Activated CD4-positive, alpha-beta T cell treated with anti-CD3 and anti-CD28 coated beads for 36 hours (primary cell): ENCODE measurements around the gene TREH. TPM values are rescaled to one million over a fixed set of nuclear protein-coding genes. Genes with fewer than 3 reads are reported as not detected.
A peak's percentile ranks its signal among the peaks of the same experiment; 100 is the strongest.

ENCODE experiments used
- ATAC-seq: fragments of 200-7000 bp; cut with Tn5 transposase; one replicate; pipeline ENCODE4 v1.10.0; 2021; ENCODE audit warnings: mild to moderate bottlenecking, moderate library complexity
- CTCF ChIA-PET: fragments of 350-600 bp; sonication (Branson Sonifier 250); formaldehyde crosslinking; loops from one replicate; lab custom pipeline; 2021; ENCODE audit warnings: antibody characterized with exemption; lab: Charles Lee
- POLR2A ChIA-PET: fragments of 350-600 bp; sonication (Branson Sonifier 250); formaldehyde crosslinking; loops from one replicate; lab custom pipeline; 2021; ENCODE audit warnings: antibody characterized with exemption, inconsistent platforms; lab: Charles Lee
- DNase-seq: peaks from one replicate; pipeline ENCODE4 v3.0.0-alpha.2; 2020
- H3K27ac Mint-ChIP-seq: one replicate; pipeline ENCODE4 v1.8.0; 2021; ENCODE audit warnings: mixed read lengths
- H3K27me3 Mint-ChIP-seq: one replicate; pipeline ENCODE4 v1.8.0; 2021; ENCODE audit warnings: mixed read lengths
- H3K36me3 Mint-ChIP-seq: one replicate; pipeline ENCODE4 v1.8.0; 2021; ENCODE audit warnings: low read depth, mixed read lengths
- H3K4me1 Mint-ChIP-seq: one replicate; pipeline ENCODE4 v1.8.0; 2021; ENCODE audit warnings: mixed read lengths
- H3K4me3 Mint-ChIP-seq: one replicate; pipeline ENCODE4 v1.8.0; 2021; ENCODE audit warnings: mild to moderate bottlenecking, moderate library complexity, mixed read lengths
- H3K9me3 Mint-ChIP-seq: one replicate; pipeline ENCODE4 v1.8.0; 2021; ENCODE audit warnings: low read depth, mixed read lengths
- intact Hi-C, 2 experiments: fragments of 100-400 bp; cut with DNase I in 1 of 2; cut with micrococcal nuclease in 1 of 2; formaldehyde crosslinking; loops; one replicate each; pipeline versions ENCODE4 v1.14.2 to v1.15.1; 2022 to 2024; cut with DNase I, micrococcal nuclease
- total RNA-seq, 2 experiments: library from RNA; stranded (reverse); gene quantifications; one replicate each; pipeline ENCODE4 v1.2.3, GENCODE V29; 2021

Gene TREH
- total RNA-seq, 2 experiments from 2014 or later, result not detected

DNA sequence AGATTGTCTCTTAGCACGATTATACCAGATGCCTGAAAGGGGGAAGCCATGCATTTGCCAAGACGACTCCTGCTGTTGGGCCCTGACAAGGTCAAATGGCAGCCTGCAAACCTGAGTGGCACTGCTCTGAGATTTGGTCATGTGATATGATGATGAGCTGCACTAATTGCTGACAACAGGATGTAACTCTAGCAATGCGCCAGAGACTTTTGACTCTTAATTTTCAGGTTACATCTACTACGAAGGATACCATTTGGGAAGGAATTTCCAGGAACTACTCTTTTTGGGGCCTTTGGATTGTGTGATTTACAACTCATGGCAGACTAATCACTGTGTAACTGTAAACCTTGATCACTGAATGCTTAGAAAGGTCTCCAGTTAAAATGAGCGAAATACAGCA lies 13.1 kb downstream of the TREH start:
- ChIA-PET POLR2A (interaction anchor here (1.0 kb wide), 1 partner anchor 9 kb away, joined by 3 read pairs; no protein-coding TSS in a partner anchor), CTCF (interaction anchor here (0.6 to 2.2 kb wide), 4 partner anchors 10 to 835 kb away, joined by 3 to 10 read pairs (median 5); no protein-coding TSS in a partner anchor)
- ATAC-seq, result no peak
- intact Hi-C loops, result no loop called here
- peaks cover 5% of the 10 kb centered on the region for H3K4me1 Mint-ChIP-seq
- no peak overlapping the region for H3K27ac Mint-ChIP-seq
- H3K9me3 Mint-ChIP-seq, result peaks cover 2% of the 10 kb centered on the region
- DNase-seq, result no peak
- H3K36me3 Mint-ChIP-seq, result no peaks in the 10 kb centered on the region
- peaks cover 6% of the 10 kb centered on the region for H3K27me3 Mint-ChIP-seq
- no peak overlapping the region for H3K4me3 Mint-ChIP-seq

DNA sequence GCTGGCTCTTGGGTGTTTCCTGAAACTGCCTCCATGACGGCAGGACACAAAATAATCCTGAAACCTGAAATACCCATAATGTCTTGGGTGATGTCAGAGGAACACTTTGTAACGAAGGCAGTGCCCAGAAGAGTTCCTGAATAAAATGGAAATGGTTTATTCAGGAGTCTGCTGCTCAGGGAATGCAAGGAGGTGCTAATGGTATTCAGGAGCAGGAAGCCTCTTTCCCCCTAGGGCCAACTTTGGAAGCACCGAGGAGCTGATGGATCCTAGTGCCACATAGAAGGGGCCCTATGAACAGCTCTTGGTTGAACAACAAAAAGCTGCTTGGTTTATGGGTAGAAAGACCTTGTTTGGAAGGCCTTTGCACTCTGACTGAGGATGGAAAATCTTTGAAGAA lies 15.5 kb downstream of the TREH start:
- Mint-ChIP-seq H3K27me3 (no peaks in the 10 kb centered on the region), H3K4me3 (no peak overlapping the region), H3K4me1 (peaks cover 5% of the 10 kb centered on the region), H3K27ac (no peak overlapping the region), H3K9me3 (no peaks in the 10 kb centered on the region), H3K36me3 (no peaks in the 10 kb centered on the region)
- intact Hi-C loops, result no loop called here
- ATAC-seq (no peak), DNase-seq (no peak)
- ChIA-PET POLR2A (no interaction called here), CTCF (interaction anchor here (0.6 to 1.1 kb wide), 3 partner anchors 26 to 83 kb away, joined by 3 to 4 read pairs (median 3); no protein-coding TSS in a partner anchor)

DNA sequence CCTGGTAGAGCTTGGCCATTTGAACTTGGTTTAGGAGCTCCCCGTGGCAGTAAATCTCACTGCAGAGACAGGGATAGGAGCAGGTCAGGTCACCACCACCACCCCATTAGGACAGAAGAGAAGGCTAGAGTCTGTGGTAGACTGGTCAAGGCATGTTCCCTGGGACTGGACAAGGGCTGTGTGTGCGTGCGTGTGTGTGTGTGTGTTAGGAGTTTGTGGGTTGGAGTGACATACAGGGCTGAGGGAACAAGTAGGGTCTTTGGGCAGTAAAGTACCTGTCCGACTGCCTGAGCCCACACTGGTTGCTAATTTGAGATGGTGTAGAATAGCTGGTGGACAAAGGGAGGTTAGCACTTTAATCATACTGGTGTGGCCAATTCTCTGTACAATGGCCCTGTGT lies 16.1 kb downstream of the TREH start:
- Mint-ChIP-seq H3K27ac (no peak overlapping the region), H3K4me3 (no peak overlapping the region), H3K4me1 (peaks cover 5% of the 10 kb centered on the region), H3K36me3 (no peaks in the 10 kb centered on the region), H3K27me3 (no peaks in the 10 kb centered on the region), H3K9me3 (no peaks in the 10 kb centered on the region)
- ATAC-seq, result no peak
- POLR2A ChIA-PET, result no interaction called here
- intact Hi-C loops, result no loop called here
- CTCF ChIA-PET, result interaction anchor here (0.6 to 2.6 kb wide), 7 partner anchors 16 to 500 kb away, joined by 3 to 13 read pairs (median 3); partner anchors contain the start of gene TREH
- no peak for DNase-seq

DNA sequence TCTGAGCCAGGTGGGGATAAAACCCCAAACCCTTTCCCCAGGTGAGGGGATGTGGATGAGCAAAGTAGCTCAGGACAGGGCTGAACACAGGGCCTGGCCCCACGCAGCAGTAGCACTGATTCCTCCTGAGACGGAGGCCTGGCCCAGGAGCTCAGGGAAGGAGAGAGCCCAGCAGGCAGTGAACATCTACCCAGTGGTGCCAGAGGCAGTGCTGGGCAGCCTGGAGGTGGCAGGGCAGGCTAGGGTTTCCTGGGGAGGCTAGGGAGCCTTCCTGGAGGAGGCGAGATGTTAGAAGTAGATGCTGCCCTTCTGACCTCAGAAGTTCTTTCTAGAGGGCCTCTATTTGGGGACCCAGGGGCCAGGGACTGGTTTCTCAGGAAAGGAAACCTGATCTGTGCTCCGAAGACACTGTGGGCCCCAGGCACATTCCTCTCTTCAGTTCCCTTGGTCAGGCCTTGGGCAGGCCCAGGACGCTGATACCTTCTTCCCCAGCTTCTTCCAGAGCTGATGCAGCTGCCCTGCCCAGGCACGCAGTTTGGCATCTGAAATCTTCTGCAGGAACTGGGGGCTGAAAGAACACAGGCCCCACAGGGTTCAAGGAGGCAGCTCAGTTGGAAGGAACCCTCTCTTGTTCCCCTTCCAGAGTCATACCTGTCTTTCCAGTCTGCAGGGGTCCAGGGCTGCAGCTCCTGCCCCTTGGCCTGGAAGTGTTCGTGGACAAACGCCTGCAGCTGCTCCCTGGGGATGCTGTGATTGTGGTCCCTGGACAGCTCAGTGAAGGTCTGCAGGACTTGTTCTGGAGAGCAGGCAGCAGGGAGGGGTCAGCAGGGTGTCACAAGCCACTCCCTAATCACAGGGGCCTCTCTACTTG lies 16.8 kb downstream of the TREH start:
- DNase-seq (no peak), ATAC-seq (no peak)
- H3K4me1 Mint-ChIP-seq, result peaks cover 5% of the 10 kb centered on the region
- H3K4me3 Mint-ChIP-seq, result no peak overlapping the region
- no peak overlapping the region for H3K27ac Mint-ChIP-seq
- H3K9me3 Mint-ChIP-seq, result no peaks in the 10 kb centered on the region
- H3K27me3 Mint-ChIP-seq, result no peaks in the 10 kb centered on the region
- POLR2A ChIA-PET, result no interaction called here
- intact Hi-C loops, result no loop called here
- no peaks in the 10 kb centered on the region for H3K36me3 Mint-ChIP-seq
- CTCF ChIA-PET, result interaction anchor here (0.8 to 2.6 kb wide), 5 partner anchors 17 to 499 kb away, joined by 3 to 13 read pairs (median 3); partner anchors contain the start of gene TREH

DNA sequence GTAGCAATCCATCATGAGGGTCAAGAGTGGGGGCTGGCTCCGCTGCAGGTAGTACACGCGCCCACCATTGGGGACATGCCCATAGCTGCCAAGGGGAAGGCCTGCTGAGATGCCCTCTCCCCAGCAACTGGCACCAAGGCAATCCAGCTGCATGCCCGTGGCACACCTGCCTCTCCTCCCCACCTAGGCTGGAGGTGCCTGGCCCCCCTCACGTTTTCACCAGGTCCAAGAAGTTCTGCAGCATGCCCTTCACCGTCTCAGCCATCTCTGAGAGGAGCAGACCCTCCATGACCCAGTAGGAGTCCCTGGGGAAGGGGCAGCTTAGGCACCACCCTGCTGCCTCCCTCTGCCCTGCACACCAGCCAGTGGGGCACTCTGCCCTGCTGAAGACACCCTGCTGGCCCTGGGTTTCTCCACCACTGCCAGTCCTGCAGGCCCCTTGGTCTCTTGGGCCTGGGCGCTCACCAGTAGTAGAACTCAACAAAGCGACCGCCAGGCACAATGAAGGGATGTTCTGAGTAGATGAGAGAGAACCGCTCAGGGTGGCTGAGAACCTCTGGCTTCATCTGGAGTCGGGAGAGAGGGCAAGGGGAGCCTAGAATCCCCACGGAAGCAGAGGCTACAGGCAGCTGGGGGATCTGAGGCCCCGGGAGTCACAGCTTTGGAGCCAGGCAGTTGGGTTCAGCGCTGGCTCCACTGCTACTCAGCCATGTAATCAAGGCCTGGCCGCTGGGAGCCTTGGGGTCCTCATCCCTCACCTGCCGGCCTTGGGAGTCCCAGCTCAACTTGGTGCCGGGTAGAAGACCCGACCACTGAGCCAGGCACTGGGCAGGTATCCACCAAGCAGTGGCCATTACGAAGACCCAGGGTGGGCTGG lies 17.8 kb downstream of the TREH start:
- DNase-seq (no peak), ATAC-seq (no peak)
- no peak overlapping the region for H3K4me3 Mint-ChIP-seq
- intact Hi-C loops, result no loop called here
- no peaks in the 10 kb centered on the region for H3K36me3 Mint-ChIP-seq
- H3K9me3 Mint-ChIP-seq, result no peaks in the 10 kb centered on the region
- ChIA-PET POLR2A (no interaction called here), CTCF (interaction anchor here (2.3 to 2.6 kb wide), 2 partner anchors 25 to 67 kb away, joined by 8 to 13 read pairs; no protein-coding TSS in a partner anchor)
- H3K27me3 Mint-ChIP-seq, result no peaks in the 10 kb centered on the region
- H3K4me1 Mint-ChIP-seq, result peaks cover 5% of the 10 kb centered on the region
- H3K27ac Mint-ChIP-seq, result no peak overlapping the region

DNA sequence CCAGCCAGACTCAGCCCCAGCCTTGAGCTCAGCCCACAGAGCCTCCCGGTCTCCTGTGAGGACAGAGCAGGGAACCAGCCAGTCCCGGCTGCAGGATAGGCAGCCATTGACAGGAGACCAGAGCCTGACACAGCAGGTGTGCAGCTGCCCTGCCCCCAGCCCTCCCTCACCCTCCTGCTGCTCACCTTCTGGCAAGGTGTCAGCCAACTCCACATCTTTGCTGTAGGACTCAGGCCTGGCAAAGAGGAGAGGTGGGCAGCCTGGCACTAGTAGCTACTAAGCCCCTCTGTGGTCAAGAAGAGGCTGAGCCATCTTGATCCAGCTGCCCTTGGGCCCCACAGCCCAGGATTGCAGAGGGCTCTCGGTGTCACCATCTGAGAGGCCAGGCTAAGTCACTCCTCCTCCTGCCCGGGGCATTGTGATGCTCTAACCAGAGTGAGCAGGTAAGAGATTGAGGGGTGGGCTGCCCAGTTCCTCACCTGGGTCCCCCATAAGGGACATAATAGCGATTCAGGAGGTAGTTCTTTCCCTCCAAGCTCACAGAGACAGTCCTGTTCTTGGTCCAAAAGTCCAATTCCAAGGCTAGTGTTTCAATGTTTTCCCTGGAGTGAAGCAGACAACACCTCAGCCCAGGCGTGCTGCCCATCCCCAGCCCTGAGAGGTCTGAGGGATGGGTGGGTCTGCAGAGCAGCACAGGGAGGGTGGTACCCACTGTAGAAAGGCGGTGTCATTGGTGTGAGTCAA lies 18.6 kb downstream of the TREH start:
- CTCF ChIA-PET, result interaction anchor here (0.6 to 4.7 kb wide), 8 partner anchors 15 to 1240 kb away, joined by 3 to 32 read pairs (median 6); no protein-coding TSS in a partner anchor
- Mint-ChIP-seq H3K27me3 (no peaks in the 10 kb centered on the region), H3K36me3 (no peaks in the 10 kb centered on the region), H3K9me3 (no peaks in the 10 kb centered on the region), H3K27ac (no peak overlapping the region), H3K4me1 (no peaks in the 10 kb centered on the region), H3K4me3 (no peak overlapping the region)
- POLR2A ChIA-PET, result interaction anchor here (0.6 kb wide), 1 partner anchor 105 kb away, joined by 5 read pairs; no protein-coding TSS in a partner anchor
- no peak for ATAC-seq
- no peak for DNase-seq
- intact Hi-C loops, result no loop called here

DNA sequence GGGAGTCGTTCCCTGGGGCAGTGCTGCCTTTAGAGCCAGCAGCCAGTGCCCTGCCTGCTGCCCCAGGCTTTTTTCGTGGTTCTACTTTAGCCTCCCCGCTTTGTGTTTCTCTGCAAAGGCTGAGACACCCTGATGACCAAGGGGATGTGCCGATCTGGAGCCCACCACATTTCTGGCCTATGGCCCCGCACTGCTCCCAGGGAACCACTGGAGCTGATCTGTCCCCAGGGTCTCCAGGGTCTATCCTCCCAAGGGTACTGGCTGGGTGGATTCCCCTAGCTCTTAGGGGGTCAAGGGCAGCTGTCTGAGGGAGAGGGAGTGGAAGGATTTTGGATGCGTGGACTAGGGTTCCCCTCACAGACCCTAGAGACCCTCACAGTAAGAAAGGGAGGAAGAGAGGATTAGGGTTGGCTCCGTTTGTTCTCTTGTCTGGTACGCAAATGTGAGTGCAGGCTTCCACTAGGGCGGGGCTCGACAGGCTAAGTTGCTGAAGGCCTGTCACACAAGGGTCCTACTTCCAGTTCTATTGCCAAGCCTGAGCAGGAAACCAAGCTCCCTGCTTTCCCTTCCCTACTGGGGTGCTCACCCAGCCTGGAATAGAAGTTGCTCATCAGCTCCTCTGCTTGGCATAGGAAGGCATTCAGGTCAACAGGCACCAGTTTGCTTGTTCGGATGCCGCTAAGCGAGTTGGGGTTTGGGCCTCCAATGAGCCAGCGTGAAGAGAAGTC lies 19.3 kb downstream of the TREH start:
- Mint-ChIP-seq H3K9me3 (no peaks in the 10 kb centered on the region), H3K4me3 (no peak overlapping the region), H3K36me3 (no peaks in the 10 kb centered on the region), H3K27ac (no peak overlapping the region), H3K4me1 (no peaks in the 10 kb centered on the region), H3K27me3 (no peaks in the 10 kb centered on the region)
- intact Hi-C loops, result loop anchor here (1.0 kb wide), 3 partner anchors 65 to 515 kb away; partner anchors contain the start of gene UPK2 (in 2 of the 2)
- ChIA-PET CTCF (interaction anchor here (0.6 to 4.7 kb wide), 15 partner anchors 15 to 1240 kb away, joined by 3 to 32 read pairs (median 3); no protein-coding TSS in a partner anchor), POLR2A (no interaction called here)
- no peak for DNase-seq
- ATAC-seq, result no peak

DNA sequence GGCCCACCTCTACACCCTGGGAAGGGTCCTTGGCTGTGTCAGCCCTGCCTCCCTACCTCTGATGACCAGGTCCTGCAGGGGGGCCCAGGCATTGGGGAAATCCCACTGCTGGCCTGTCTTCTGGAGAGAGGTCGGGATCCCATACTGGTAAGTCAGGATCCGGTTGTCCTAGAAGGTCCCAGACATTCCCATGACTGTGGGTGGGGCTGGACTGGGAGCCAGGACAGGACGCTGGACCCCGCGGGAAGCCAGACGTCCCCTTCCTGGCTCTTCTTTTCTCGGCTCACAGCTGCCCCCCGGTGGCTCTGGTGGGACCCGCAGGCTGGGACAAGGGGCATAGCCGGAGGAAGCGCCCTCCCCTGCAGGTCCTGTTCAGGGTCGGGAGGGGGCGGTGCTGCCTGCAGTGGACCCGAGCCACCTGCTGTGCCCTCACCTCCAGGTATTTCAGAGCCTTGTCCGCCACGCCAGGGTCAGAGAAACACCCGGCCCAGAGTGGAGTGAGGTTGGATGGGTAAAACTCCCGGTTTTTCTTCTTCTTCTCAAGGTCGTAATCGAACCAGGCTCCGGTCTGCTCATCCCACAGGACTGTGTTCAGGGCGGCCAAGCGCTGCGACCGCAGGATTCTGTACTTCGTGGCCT lies 20.0 kb downstream of the TREH start:
- no peaks in the 10 kb centered on the region for H3K27me3 Mint-ChIP-seq
- ATAC-seq, result peak; percentile 100
- ChIA-PET POLR2A (no interaction called here), CTCF (interaction anchor here (0.5 to 4.7 kb wide), 19 partner anchors 8 to 515 kb away, joined by 3 to 32 read pairs (median 3); no protein-coding TSS in a partner anchor)
- peak; percentile 96 for DNase-seq
- no peaks in the 10 kb centered on the region for H3K36me3 Mint-ChIP-seq
- no peaks in the 10 kb centered on the region for H3K9me3 Mint-ChIP-seq
- no peak overlapping the region for H3K27ac Mint-ChIP-seq
- no peak overlapping the region for H3K4me3 Mint-ChIP-seq
- H3K4me1 Mint-ChIP-seq, result no peaks in the 10 kb centered on the region
- intact Hi-C loops, result loop anchor here (1.0 kb wide), 3 partner anchors 64 to 514 kb away; partner anchors contain the start of gene UPK2 (in 2 of the 2)

DNA sequence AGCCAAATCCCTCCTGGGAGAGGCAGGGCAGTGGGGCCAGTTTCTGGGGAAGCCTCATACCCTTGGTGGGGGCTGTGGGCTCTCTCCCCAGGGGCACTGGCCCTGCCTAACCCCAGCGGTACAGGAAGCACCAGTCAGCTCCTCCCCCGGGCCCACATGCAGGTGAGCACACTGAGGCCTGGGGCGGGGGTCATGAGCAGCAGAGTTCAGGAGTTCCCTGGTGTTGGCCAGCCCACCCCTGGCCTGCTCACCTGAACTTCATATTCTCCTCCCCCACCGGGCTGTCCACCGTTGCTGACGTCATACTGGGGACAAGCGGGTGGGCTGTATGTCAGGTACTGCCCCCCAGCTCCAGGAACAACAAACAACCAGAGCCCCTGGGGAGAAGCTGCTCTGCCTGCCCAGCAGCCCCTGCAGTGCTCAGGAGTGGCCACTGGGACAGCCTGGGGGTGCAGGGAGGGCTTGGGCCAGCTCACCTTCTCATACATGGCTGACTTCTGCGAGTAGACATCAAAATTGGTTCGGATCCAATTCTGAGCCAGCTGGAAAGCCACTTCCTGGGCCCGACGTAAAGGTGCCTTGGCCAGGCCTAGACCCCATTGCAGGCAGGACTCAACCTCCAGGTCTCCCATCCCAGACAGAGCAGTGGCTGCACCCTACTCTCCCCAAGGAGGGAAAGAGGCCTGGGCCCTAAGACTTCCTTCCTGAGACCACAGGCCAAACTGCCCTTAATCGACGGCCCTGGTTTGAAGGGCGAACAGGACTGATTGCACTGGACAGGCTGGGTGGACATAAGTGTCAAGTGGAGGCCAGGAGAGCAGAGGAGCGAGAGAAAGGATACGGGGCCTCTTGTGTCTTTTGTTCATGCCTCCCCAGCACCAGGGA lies 20.8 kb downstream of the TREH start:
- no peaks in the 10 kb centered on the region for H3K9me3 Mint-ChIP-seq
- intact Hi-C loops, result loop anchor here (1.0 kb wide), 3 partner anchors 63 to 513 kb away; partner anchors contain the start of gene UPK2 (in 2 of the 2)
- DNase-seq, result no peak
- H3K4me1 Mint-ChIP-seq, result no peaks in the 10 kb centered on the region
- no peaks in the 10 kb centered on the region for H3K27me3 Mint-ChIP-seq
- H3K27ac Mint-ChIP-seq, result no peak overlapping the region
- ATAC-seq, result no peak
- CTCF ChIA-PET, result interaction anchor here (0.5 to 4.7 kb wide), 21 partner anchors 8 to 524 kb away, joined by 3 to 32 read pairs (median 4); no protein-coding TSS in a partner anchor
- no peak overlapping the region for H3K4me3 Mint-ChIP-seq
- POLR2A ChIA-PET, result no interaction called here
- no peaks in the 10 kb centered on the region for H3K36me3 Mint-ChIP-seq
